ENCODE measurements around the gene DIAPH1. TPM values are rescaled to one million over a fixed set of nuclear protein-coding genes. Genes with fewer than 3 reads are reported as not detected.
A peak's percentile ranks its signal among the peaks of the same experiment; 100 is the strongest.

The DIAPH1 gene
- total RNA-seq, 2 donors from 2014 or later, result 34.8 to 57.7 TPM

DNA sequence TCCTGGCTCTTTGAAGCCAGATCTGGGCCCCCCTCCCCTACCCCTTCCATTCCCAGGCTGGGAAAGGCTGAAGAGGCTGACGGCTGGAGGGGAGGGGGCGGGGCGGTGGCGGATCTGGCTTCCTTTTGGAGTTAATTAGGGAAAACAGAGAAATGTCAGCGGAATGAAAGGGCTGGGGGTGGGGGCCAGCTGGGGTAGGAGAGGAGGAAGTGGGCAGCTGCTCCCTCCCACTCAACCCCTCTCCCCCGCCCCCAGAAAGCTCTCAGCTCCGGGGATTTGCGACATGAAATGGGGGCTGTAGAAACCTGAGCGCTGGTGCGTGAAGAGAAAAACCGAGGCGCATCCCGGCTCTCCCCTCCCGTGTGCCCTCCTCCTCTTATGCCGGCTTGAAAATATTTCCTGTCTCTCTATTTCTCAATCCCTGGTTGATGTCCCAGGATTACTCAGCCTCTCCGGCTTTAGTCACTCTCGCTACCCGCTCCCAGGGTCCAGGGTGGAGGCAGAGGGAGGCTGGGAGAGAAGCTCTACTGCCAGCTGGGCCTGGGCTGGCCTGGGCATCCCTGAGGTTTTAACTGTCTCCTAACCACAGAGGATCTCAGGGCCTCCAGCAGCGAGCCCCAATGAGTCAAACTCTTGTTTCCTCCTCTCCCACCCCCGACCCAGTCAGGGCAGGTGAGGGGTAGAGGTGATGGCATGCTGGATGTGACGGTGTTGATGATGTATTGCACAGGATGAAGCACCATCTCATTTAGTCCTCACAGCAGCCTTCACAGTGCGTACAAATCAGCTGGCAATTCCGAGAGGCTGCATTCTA, 109.8 kb downstream of the DIAPH1 start:
- no peaks in the 10 kb centered on the region for H3K27me3 ChIP-seq (replicated peaks; ENCODE audit: insufficient read depth)
- peak overlapping the region; percentile 56 to 63 for H3K27ac ChIP-seq
- no peak for TF ChIP-seq POLR2AphosphoS5 (IDR thresholded peaks at IDR 0.05)
- 29% methylated on average over 23 of the region's 23 CpGs for WGBS
- no peak for DNase-seq (ENCODE audit: low spot score)
- no peaks in the 10 kb centered on the region for H3K36me3 ChIP-seq
- no peaks in the 10 kb centered on the region for H3K9me3 ChIP-seq
- H3K4me1 ChIP-seq (replicated peaks), result peaks cover under 1% of the 10 kb centered on the region
- intact Hi-C loops (cut with DNase I), result no loop called here
- no peak overlapping the region for H3K4me3 ChIP-seq

DNA sequence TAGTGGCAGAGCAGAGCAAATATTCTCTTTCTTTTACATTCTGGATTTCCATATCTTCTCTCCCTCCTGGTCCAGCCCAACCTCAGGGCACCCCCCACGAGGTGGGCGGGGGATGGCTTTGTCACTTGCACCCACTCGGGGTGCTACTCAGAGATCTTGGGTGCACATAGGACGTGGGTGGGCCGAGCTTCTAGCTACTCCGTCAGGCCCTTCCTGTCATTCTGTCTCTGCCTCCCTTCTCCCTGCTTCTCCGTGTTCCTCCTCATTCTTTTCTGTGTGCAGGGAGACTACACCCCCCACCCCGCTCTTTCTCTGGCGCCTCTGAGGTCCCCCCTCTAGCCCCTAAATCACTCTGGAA, 110.4 kb downstream of the DIAPH1 start:
- 24% methylated on average over 9 of the region's 9 CpGs for WGBS
- no peaks in the 10 kb centered on the region for H3K4me1 ChIP-seq (replicated peaks)

GRCh38 chr5:141507387-141508091, 111.3 kb downstream of the DIAPH1 start:
- Histone ChIP-seq H3K9me3 (no peaks in the 10 kb centered on the region), H3K36me3 (no peaks in the 10 kb centered on the region), H3K4me1 (replicated peaks) (no peaks in the 10 kb centered on the region), H3K27ac (peak overlapping the region; percentile 56 to 63), H3K27me3 (replicated peaks; ENCODE audit: insufficient read depth) (no peaks in the 10 kb centered on the region), H3K4me3 (no peak overlapping the region)
- 47% methylated on average over 11 of the region's 11 CpGs for WGBS
- DNase-seq (ENCODE audit: low spot score), result no peak
- TF ChIP-seq POLR2AphosphoS5 (IDR thresholded peaks at IDR 0.05), result no peak
- no peak for TF ChIP-seq CTCF (IDR thresholded peaks at IDR 0.05)
- TF ChIP-seq POLR2A (IDR thresholded peaks at IDR 0.05), result no peak
- intact Hi-C loops (cut with DNase I), result no loop called here

More for the DNA sequence above, 110.4 kb downstream of the DIAPH1 start:
- Histone ChIP-seq H3K36me3 (no peaks in the 10 kb centered on the region), H3K4me3 (no peak overlapping the region), H3K9me3 (no peaks in the 10 kb centered on the region), H3K27me3 (replicated peaks; ENCODE audit: insufficient read depth) (no peaks in the 10 kb centered on the region), H3K27ac (peak overlapping the region; percentile 56 to 63)
- DNase-seq (ENCODE audit: low spot score), result no peak
- TF ChIP-seq POLR2A (IDR thresholded peaks at IDR 0.05), result no peak
- TF ChIP-seq POLR2AphosphoS5 (IDR thresholded peaks at IDR 0.05), result no peak
- no peak for TF ChIP-seq CTCF (IDR thresholded peaks at IDR 0.05)
- intact Hi-C loops (cut with DNase I), result no loop called here

GRCh38 chr5:141506381-141507155, 112.2 kb downstream of the DIAPH1 start:
- Histone ChIP-seq H3K27ac (peak overlapping the region in 1 of 2 donors; percentile 56), H3K4me3 (no peak overlapping the region), H3K4me1 (replicated peaks) (no peaks in the 10 kb centered on the region), H3K36me3 (no peaks in the 10 kb centered on the region), H3K9me3 (no peaks in the 10 kb centered on the region), H3K27me3 (replicated peaks; ENCODE audit: insufficient read depth) (no peaks in the 10 kb centered on the region)
- DNase-seq (ENCODE audit: low spot score), result no peak
- WGBS, result 69% methylated on average over 8 of the region's 8 CpGs
- intact Hi-C loops (cut with DNase I), result no loop called here
- TF ChIP-seq POLR2A (IDR thresholded peaks at IDR 0.05) (no peak), CTCF (IDR thresholded peaks at IDR 0.05) (no peak), POLR2AphosphoS5 (IDR thresholded peaks at IDR 0.05) (no peak)

DNA sequence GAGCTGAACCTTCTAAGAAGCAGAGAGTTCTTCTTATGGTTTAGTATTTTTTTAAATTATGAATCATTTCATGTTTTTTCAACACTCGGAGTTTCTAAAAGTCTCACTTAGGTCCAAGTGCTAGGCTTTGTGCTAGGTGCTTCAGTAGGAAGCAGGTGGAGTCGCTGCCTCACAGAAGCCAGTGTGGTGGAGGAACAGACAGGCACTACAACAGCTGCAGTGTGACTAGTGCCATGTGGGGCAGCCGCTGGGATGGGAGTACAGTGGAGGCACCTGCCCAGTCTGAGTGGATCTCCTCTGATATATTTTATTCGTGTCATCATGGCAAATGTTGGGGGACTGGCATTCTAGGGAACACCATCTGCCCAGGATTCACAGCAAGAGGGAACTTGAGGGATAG, 114.6 kb downstream of the DIAPH1 start:
- no peaks in the 10 kb centered on the region for H3K27me3 ChIP-seq (replicated peaks; ENCODE audit: insufficient read depth)
- no peak overlapping the region for H3K4me3 ChIP-seq
- TF ChIP-seq POLR2AphosphoS5 (IDR thresholded peaks at IDR 0.05) (no peak), POLR2A (IDR thresholded peaks at IDR 0.05) (no peak), CTCF (IDR thresholded peaks at IDR 0.05) (no peak)
- intact Hi-C loops (cut with DNase I), result no loop called here
- H3K9me3 ChIP-seq, result no peaks in the 10 kb centered on the region
- H3K4me1 ChIP-seq (replicated peaks), result no peaks in the 10 kb centered on the region
- DNase-seq (ENCODE audit: low spot score), result no peak
- no peak overlapping the region for H3K27ac ChIP-seq
- no peaks in the 10 kb centered on the region for H3K36me3 ChIP-seq
- WGBS, result 92% methylated on average over 4 of the region's 4 CpGs

Data from prostate gland (tissue), 2 donors.